IMR-90 (cell line): Measurements from ENCODE around the gene ASRGL1. TPM values are rescaled to one million over a fixed set of nuclear protein-coding genes. Genes with fewer than 3 reads are reported as not detected.

Source experiments
- ATAC-seq: fragments of 200-7000 bp; cut with Tn5 transposase; 2 replicates; pipeline ENCODE4 v1.9.1; 2020; ENCODE audit warnings: low read depth, mild to moderate bottlenecking, moderate library complexity
- BruUV-seq: library from RNA; stranded (reverse); fragments of 400-500 nt; replicated peaks from 2 replicates; lab custom pipeline; 2021; lab: Mats Ljungman, UMichigan
- CTCF ChIA-PET: fragments of 300-600 bp; formaldehyde crosslinking; extraction: SDS; loops from one replicate; lab custom pipeline; 2021; ENCODE audit warnings: antibody characterized with exemption; lab: Yijun Ruan, JAX
- POLR2A ChIA-PET: fragments of 300-600 bp; sonication (Branson Sonifier 250); formaldehyde crosslinking; loops from one replicate; lab custom pipeline; 2022; ENCODE audit warnings: antibody characterized with exemption; ENCODE audit not compliant: unreplicated experiment; lab: Charles Lee
- DNase-seq: peaks from one replicate; pipeline ENCODE4 v3.0.0; 2013
- H2AFZ ChIP-seq: replicated peaks from 2 replicates; pipeline ENCODE3; 2013; ENCODE audit warnings: low read length, mild to moderate bottlenecking; ENCODE audit not compliant: poor library complexity
- H2AK5ac ChIP-seq: 2 replicates; pipeline ENCODE4 v1.6.1; 2013; ENCODE audit warnings: low read depth, low read length, inconsistent platforms
- H2AK9ac ChIP-seq: replicated peaks from 2 replicates; pipeline ENCODE3; 2013; ENCODE audit warnings: mild to moderate bottlenecking, low read depth, low read length, moderate library complexity; ENCODE audit not compliant: poor library complexity
- H2BK120ac ChIP-seq: 2 replicates; pipeline ENCODE4 v1.6.1; 2013; ENCODE audit warnings: low read depth, low read length, inconsistent platforms
- H2BK15ac ChIP-seq: 3 replicates; pipeline ENCODE4 v1.6.1; 2013; ENCODE audit warnings: low read depth, low read length, inconsistent platforms
- H2BK20ac ChIP-seq: 2 replicates; pipeline ENCODE4 v1.6.1; 2013; ENCODE audit warnings: low read depth, mild to moderate bottlenecking, inconsistent platforms, low read length, moderate library complexity
- H2BK5ac ChIP-seq: 2 replicates; pipeline ENCODE4 v1.6.1; 2013; ENCODE audit warnings: mild to moderate bottlenecking, low read depth, low read length, inconsistent platforms; ENCODE audit not compliant: poor library complexity, severe bottlenecking
- H3K14ac ChIP-seq: replicated peaks from 2 replicates; pipeline ENCODE4 v1.6.1; 2013; ENCODE audit warnings: low read depth, low read length, inconsistent platforms
- H3K18ac ChIP-seq: 2 replicates; pipeline ENCODE4 v1.6.1; 2013; ENCODE audit warnings: low read depth, low read length, control low read depth
- H3K23ac ChIP-seq: 2 replicates; pipeline ENCODE4 v1.6.1; 2013; ENCODE audit warnings: low read depth, low read length, inconsistent platforms
- H3K27ac ChIP-seq: 2 replicates; pipeline ENCODE4 v1.5.1; 2013; ENCODE audit warnings: mild to moderate bottlenecking, control low read depth, low read length; ENCODE audit not compliant: insufficient read depth
- H3K27me3 ChIP-seq: 2 replicates; pipeline ENCODE4 v1.6.1; 2013; ENCODE audit warnings: low read length; ENCODE audit not compliant: control insufficient read depth, insufficient read depth
- H3K36me3 ChIP-seq: 2 replicates; pipeline ENCODE4 v1.6.1; 2013; ENCODE audit warnings: low read length, mixed read lengths; ENCODE audit not compliant: control insufficient read depth, insufficient read depth
- H3K4ac ChIP-seq: 2 replicates; pipeline ENCODE4 v1.6.1; 2013; ENCODE audit warnings: low read depth, low read length, inconsistent platforms
- H3K4me1 ChIP-seq: 2 replicates; pipeline ENCODE4 v1.6.1; 2013; ENCODE audit warnings: low read length, mixed read lengths; ENCODE audit not compliant: control insufficient read depth, insufficient read depth
- H3K4me2 ChIP-seq: 2 replicates; pipeline ENCODE4 v1.6.1; 2013; ENCODE audit warnings: low read depth, mild to moderate bottlenecking, control low read depth, low read length, moderate library complexity
- H3K4me3 ChIP-seq: 2 replicates; pipeline ENCODE4 v1.5.1; 2013; ENCODE audit warnings: low read depth, mild to moderate bottlenecking, control low read depth, low read length, moderate library complexity; ENCODE audit not compliant: insufficient read depth
- H3K56ac ChIP-seq: 2 replicates; pipeline ENCODE4 v1.6.1; 2013; ENCODE audit warnings: low read length, inconsistent platforms; ENCODE audit not compliant: insufficient read depth; ENCODE audit errors: extremely low read depth
- H3K79me1 ChIP-seq, 2 experiments: 2 replicates each; pipeline ENCODE4 v1.6.1; 2013; ENCODE audit warnings: low read length in 2 of 2, inconsistent platforms in 1 of 2, low read depth in 1 of 2
- H3K9ac ChIP-seq: 2 replicates; pipeline ENCODE4 v1.6.1; 2013; ENCODE audit warnings: low read depth, low read length, control low read depth
- H3K9me1 ChIP-seq: 2 replicates; pipeline ENCODE4 v1.6.1; 2013; ENCODE audit warnings: low read length, inconsistent platforms; ENCODE audit not compliant: insufficient read depth
- H3K9me3 ChIP-seq: 2 replicates; pipeline ENCODE4 v1.6.1; 2013; ENCODE audit warnings: low read length; ENCODE audit not compliant: control insufficient read depth, insufficient read depth
- H4K20me1 ChIP-seq: 2 replicates; pipeline ENCODE4 v1.6.1; 2013; ENCODE audit warnings: low read length, inconsistent platforms; ENCODE audit not compliant: insufficient read depth
- H4K5ac ChIP-seq: 2 replicates; pipeline ENCODE4 v1.6.1; 2013; ENCODE audit warnings: mild to moderate bottlenecking, low read depth, low read length, control low read depth
- H4K8ac ChIP-seq, 2 experiments: 2 replicates each; pipeline ENCODE4 v1.6.1; 2013; ENCODE audit warnings: low read depth in 2 of 2, low read length in 2 of 2, control low read depth in 1 of 2, inconsistent platforms in 1 of 2
- H4K91ac ChIP-seq: 2 replicates; pipeline ENCODE4 v1.6.1; 2013; ENCODE audit warnings: low read depth, low read length, inconsistent platforms; ENCODE audit not compliant: insufficient read depth
- BHLHE40 ChIP-seq: fragments of 150-350 bp; IDR thresholded peaks from 2 replicates; pipeline ENCODE4 v1.6.1; 2016; ENCODE audit warnings: mild to moderate bottlenecking, low read depth, low read length
- CEBPB ChIP-seq: IDR thresholded peaks from 2 replicates; pipeline ENCODE4 v1.6.1; 2012; ENCODE audit warnings: low read depth, low read length, improper control_type of control experiment
- CHD1 ChIP-seq: IDR thresholded peaks from 2 replicates; pipeline ENCODE4 v1.6.1; 2012; ENCODE audit warnings: low read depth, low read length, improper control_type of control experiment
- CTCF ChIP-seq: conservative IDR thresholded peaks from 2 replicates; pipeline ENCODE4 v1.5.1; 2012; ENCODE audit warnings: mild to moderate bottlenecking, low read depth, low read length, improper control_type of control experiment
- FOS ChIP-seq: fragments of 150-350 bp; IDR thresholded peaks from 2 replicates; pipeline ENCODE4 v1.6.1; 2016; ENCODE audit warnings: low read depth, low read length
- MAFK ChIP-seq: IDR thresholded peaks from 2 replicates; pipeline ENCODE4 v1.6.1; 2012; ENCODE audit warnings: low read depth, low read length, improper control_type of control experiment
- POLR2A ChIP-seq: IDR thresholded peaks from 2 replicates; pipeline ENCODE4 v1.6.1; 2012; ENCODE audit warnings: mild to moderate bottlenecking, low read depth, low read length
- RAD21 ChIP-seq: IDR thresholded peaks from 2 replicates; pipeline ENCODE4 v1.6.1; 2012; ENCODE audit warnings: low read length, improper control_type of control experiment
- RFX5 ChIP-seq: IDR thresholded peaks from 2 replicates; pipeline ENCODE4 v1.8.0; 2012; ENCODE audit warnings: low read depth, mild to moderate bottlenecking, low read length, moderate library complexity
- SMC3 ChIP-seq: fragments of 150-350 bp; IDR thresholded peaks from 2 replicates; pipeline ENCODE4 v1.6.1; 2016; ENCODE audit warnings: low read depth, mild to moderate bottlenecking, antibody characterized with exemption, low read length, moderate library complexity
- WGBS, 2 experiments: methylation state at CpG; one replicate each; pipeline versions ENCODE4 v1.1.5 to v1.1.7; 2013; ENCODE audit warnings: missing lambda C conversion rate in 2 of 2; ENCODE audit not compliant: insufficient read length in 1 of 2; ENCODE audit errors: extremely low coverage in 2 of 2; 5-methylcytosine and 5-hydroxymethylcytosine counted together
- dilution Hi-C: fragments of 300-500 bp; cut with HindIII; formaldehyde crosslinking; loops from one replicate; pipeline ENCODE4 v1.14.3; 2018; ENCODE audit warnings: low sequenced_read_pairs; ENCODE audit not compliant: unreplicated experiment
- in situ Hi-C: fragments of 300-500 bp; cut with MboI; formaldehyde crosslinking; loops from 3 replicates; pipeline ENCODE4 v1.14.3; 2019; ENCODE audit warnings: low sequenced_read_pairs, inconsistent platforms, mixed read lengths
- intact Hi-C: fragments of 100-400 bp; cut with micrococcal nuclease; formaldehyde crosslinking; loops from 2 replicates; pipeline ENCODE4 v1.10.0; 2022
- polyA plus RNA-seq, 3 experiments: library from polyadenylated mRNA; depleted of rRNA; stranded (reverse); fragments of >200 nt; gene quantifications; 2 replicates each; pipeline ENCODE4 v1.2.3, GENCODE V29; 2012; ENCODE audit warnings: low replicate concordance in 1 of 3
- total RNA-seq: library from RNA; depleted of rRNA; stranded (reverse); fragments of >200 nt; gene quantifications from 2 replicates; pipeline ENCODE4 v1.2.3, GENCODE V29; 2012

ASRGL1 gene
- total and polyA plus RNA-seq, 2 of the 4 experiments (the other 2 are of a cell fraction): 0.72 TPM; not detected in 1

DNA sequence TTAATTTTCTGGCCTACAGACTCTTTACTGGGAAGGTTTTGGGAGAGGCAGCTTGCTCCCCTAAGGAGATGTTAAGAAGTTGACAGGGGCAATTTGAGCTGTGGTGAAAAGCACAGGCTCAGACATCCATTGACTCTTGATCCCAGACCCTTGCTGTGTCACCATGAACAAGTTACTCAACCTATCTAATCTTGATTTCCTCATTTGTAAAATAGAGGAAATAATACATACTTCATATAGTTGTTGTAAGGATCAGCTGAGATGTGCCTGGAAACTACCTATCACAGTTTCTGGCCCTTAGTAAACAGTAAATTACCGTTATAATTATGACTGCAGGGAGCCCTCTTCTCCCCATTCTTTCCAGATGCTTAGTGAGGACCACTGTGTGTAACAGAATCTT, 21.8 kb upstream of the ASRGL1 start:
- Histone ChIP-seq H4K20me1 (no peaks in the 10 kb centered on the region), H3K9me1 (no peaks in the 10 kb centered on the region), H3K14ac (no peak overlapping the region), H3K23ac (no peak overlapping the region), H3K79me1 (no peaks in the 10 kb centered on the region), H4K91ac (no peak overlapping the region), H3K36me3 (no peaks in the 10 kb centered on the region), H2BK20ac (no peak overlapping the region), H4K5ac (no peak overlapping the region), H2BK15ac (no peak overlapping the region), H2AFZ (no peak overlapping the region), H3K4me1 (no peaks in the 10 kb centered on the region), H3K4me3 (no peak overlapping the region), H3K4me2 (no peak overlapping the region), H3K9ac (no peak overlapping the region), H2BK120ac (no peak overlapping the region), H2BK5ac (no peak overlapping the region), H3K9me3 (no peaks in the 10 kb centered on the region), H3K56ac (no peak overlapping the region), H3K4ac (no peak overlapping the region), H4K8ac (no peak overlapping the region), H2AK5ac (no peak overlapping the region), H2AK9ac (no peak overlapping the region), H3K27ac (no peak overlapping the region), H3K27me3 (peaks cover 24% of the 10 kb centered on the region), H3K18ac (no peak overlapping the region)
- TF ChIP-seq CEBPB (no peak), CTCF (no peak), RFX5 (no peak), SMC3 (no peak), BHLHE40 (no peak), RAD21 (no peak), MAFK (no peak), POLR2A (no peak), CHD1 (no peak), FOS (no peak)
- ATAC-seq: no peak
- intact Hi-C loops: no loop called here
- BruUV-seq: no TSS peak
- no peak for DNase-seq
- in situ Hi-C loops: loop anchor here (10.0 to 25.0 kb wide), 2 partner anchors 141 to 453 kb away; no protein-coding TSS in a partner anchor
- no CpG with 5 or more reads among the region's 1 CpG for WGBS, 2 experiments
- ChIA-PET POLR2A (no interaction called here), CTCF (no interaction called here)
- dilution Hi-C loops: no loop called here
